GM04504 (cell line): Measurements from ENCODE around the gene MCTP2.

Experiments
- DNase-seq: peaks from one replicate; pipeline ENCODE4 v3.0.0-alpha.2; 2012; ENCODE audit warnings: low read depth

Gene MCTP2

DNA sequence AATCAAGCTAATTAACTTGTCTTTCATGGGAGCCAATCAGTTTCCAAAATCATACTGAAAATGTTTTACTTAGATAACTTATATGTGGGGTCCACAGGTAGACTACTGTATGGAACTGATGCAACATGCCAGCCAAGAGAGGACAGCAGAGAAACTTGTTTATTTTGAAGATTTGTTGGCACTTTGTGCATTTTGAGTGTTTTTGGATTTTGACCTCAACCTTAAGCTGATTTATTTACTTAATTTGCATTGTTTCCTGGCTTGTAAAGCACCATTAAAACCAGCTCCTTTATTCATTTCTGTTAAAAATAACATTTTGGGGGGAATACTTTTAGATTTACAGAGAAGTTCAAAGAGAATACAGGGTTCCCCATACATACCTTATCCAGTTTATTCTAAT is 166.6 kb downstream of the MCTP2 start:
- DNase-seq, result no peak

DNA sequence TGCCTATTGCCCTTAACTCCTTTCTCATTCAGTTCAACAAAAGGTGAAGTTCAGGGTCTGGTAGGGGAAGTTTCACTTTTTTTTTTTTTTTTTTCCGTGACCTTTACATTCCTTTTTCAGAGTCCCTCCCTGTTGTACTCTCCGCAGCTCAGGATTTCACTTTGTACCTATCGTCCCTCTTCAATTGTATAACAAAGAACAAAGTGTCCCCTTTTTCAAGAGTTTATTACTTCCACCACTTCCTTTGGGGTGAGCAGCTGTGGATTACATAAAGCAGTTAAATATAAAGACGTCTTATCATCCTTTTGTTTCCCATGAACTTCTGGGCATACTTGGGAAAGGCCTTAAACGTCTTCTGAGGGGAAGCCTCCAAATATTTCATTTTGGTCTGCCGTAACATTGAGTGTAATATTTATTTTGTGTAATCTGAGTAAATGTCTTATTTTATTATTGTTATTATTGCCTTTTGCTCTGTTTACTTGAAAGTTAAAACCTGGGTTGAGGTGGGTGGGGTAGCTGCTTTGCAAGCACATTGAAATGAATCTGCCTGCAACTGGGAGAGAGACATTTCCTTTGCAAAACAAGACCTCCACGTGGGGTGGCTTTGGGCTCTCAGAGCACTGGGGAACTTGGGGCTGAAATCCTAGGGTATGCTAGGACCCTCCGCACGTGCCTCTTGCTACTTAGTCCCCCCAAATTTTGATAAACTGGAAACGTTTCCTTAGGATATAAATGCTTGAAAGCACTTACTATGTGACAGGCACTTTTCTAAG is 169.4 kb downstream of the MCTP2 start:
- DNase-seq, result no peak

DNA sequence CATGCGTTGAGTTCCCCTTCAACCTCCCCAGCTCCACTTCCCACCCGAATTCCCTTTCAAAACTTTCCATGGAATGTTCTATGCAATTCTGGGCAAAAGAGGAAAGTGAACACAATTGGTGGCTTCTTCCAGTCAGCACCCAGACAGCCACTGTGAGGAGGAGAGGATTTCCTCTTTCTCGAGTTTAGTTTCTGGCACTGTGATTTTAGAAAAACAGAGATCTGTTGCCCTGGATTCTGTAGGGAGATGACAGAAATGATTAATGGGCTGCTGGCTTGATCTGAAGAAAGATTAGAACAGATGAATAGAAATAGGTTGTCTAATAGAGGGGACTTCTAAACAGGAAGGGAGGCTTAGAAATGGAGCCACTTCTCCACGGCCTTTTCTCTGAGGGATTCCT is 172.0 kb downstream of the MCTP2 start:
- no peak for DNase-seq

DNA sequence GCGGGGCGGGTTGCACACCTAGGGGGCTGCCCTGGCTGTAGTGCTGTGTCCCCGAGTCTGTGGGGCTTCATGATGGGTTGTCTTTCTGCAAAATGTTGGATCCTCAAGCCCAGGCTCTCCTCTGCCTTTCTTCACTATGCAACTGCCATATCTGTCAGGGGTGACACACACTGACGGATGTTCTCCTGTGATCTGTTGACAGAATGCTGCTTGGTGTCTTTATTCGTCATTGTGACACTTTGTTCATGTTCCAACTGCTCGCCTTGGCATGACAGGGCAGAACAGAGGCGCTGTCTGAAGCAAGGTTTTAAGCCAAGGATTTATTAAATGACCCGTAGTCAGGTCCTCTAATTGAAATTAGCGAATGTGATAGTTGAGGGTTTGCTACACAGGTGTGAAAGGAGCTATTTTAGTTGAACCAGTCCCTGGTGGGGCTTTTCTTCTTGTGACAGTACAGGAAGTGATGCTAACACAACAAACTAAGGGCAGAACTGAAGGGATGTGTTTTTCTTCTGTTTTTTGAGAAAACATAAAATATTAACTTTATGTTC is 173.4 kb downstream of the MCTP2 start:
- no peak for DNase-seq

DNA sequence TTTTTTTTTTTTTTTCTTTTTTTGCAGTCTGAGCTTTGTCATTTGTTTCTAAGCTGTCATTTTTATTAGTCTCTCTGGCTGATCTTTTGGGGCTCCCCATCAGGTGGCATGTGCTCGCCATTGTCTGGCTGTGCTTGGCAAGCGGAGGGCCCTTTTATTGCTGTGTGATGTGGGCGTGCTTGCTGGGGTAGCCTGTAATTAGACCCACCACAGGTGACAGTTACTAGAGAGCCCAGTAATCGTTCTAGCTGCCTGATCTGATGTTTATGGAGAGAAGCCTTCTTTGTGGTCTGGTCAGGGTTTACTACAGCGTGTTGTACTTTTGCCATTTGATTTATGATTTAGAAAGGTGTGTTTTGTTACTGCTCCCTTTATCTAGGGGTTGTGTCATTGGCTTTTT is 179.9 kb downstream of the MCTP2 start:
- DNase-seq, result no peak

DNA sequence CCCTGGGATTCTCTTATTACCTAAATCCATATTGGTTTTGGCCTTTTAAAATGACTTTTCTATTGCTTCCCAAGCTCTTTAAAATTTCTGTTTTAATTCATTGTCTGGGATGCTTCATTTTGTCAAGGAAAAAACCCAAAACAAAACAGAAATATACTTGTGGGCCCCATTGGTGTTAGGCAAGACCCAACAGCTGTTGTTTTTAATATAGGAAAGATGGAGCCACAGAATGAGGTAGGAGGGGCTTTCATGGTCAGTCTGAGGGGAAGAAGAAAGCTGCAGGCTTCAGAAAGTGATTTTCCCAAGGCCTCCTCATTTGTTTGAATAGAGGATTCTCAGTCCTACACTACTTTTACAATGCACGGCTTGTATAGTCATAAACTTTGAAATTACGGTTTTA is 180.5 kb downstream of the MCTP2 start:
- no peak for DNase-seq

DNA sequence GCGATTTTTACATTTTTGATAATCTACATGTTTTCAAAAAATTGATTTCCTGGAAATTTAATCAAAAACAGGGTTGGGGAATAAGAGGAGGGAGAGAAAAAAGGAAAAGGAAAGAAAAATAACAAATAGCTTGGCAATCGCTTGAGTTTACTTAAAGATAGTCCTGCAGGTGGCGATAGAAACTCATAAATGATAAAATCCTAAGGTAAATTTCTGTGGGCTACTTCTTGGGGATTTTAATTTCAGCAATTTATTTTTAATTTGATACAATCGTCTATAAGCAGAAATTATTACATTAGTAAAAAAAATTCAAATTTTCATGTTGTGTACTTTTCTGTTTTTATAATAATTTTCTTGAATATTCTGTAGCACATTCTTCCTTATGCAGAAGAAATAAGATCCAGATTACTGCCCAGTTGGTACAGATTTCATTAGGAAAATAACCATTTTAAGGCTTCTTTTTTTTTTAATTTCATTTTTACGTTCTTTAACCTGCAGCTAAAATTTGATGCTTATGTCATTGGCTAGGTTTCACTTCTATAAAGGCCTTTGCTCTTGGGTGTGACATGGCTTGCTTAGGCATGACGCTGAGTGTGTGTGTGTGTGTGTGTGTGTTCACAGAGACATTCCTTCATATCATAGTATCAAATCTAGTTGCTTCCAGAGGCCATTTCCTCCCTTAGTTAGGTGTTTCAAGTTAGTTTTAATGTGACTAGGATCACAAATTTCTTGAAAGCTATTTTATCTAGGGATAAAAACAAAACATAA is 181.8 kb downstream of the MCTP2 start:
- DNase-seq, result no peak

DNA sequence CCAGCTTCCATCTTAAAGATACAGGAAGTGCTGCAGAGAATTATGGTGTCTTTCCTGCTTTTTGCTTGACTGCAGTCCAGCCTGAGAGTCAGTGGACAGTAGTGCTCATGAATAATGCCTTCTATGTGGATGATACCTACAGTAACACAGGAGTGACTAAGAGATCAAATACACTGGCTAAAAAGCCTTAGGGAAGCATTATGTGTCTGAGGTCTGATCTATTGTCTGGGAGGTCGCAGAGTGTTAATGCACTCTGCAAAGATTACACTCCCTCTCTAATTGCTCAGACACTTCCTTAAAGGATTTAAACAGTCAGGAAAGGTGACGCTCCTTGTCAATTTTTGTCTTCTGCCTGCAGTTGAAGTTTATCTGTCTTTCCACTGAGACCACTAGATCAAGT is 183.6 kb downstream of the MCTP2 start:
- DNase-seq, result no peak

DNA sequence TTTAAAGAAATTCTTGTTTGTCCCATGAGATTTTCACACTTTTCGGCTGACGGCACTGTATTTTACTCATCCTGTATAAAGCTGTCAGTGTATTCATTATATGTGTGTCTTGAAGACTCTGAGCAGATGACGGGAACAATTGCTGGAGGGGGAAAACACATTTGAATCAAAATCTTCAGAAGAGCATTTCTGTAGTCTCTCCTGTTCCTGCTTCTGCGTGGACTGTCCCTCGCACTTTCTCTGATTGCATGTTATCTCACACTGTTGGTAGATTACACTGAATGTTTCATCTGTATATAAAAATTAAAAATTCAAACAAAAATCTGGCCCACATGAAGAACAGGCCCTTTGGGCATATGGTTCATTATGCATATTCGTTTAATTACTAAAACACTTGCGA is 184.9 kb downstream of the MCTP2 start:
- DNase-seq, result no peak

DNA sequence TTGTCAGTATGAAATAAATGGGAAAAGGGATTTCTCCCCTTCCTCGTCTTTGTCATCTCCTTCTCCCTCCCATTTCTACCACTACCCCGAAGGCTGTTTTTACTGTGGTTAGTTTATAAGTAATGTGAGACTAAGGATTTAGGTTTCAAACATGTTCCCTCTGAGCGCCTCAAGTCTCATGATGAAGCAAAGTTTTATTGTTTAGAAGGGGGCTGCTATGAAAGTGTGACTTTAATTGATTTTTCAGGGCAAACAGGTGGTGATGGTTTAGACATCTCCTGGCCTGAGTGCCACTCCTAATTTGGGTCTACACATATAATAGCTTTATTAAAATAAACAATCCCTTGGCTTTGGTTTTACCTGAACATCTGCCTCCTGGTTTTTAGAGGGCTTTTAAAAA is 185.5 kb downstream of the MCTP2 start:
- no peak for DNase-seq

DNA sequence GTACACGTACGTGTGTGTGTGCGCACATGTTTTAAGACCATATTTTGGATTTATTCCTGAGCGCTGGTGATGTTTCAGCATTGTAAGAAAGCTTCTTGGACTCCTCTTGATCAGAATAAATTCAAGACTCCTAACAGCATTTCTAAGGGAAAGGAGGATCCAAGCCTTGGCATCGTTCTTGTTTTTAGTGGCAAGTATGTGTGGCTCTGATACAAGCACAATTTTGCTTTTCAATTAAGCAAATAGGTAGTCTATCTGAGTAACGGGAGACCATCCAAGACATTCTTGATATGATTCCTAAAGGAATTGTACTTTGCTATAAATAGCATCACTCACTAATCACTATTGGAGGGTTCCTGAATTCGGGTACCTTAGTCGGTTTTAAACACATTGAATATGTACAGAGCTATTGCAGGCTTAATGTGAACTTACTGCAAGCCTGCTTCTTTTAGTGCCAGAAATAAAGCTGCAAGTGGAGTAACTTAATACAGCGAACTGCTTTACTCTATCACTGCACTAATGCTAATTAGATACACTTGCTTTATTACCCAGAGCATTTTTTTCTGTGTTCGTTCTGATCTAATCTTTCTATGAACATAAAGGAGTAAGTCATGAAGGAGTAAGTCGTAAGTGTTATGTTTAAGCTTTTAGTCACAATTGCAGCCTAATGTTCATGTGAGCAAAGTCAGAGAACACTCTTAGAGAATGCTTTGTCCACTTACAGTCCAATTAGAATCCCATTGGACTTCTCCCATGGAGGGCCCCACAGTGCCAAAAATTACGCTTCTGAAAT is 186.3 kb downstream of the MCTP2 start:
- DNase-seq, result no peak

DNA sequence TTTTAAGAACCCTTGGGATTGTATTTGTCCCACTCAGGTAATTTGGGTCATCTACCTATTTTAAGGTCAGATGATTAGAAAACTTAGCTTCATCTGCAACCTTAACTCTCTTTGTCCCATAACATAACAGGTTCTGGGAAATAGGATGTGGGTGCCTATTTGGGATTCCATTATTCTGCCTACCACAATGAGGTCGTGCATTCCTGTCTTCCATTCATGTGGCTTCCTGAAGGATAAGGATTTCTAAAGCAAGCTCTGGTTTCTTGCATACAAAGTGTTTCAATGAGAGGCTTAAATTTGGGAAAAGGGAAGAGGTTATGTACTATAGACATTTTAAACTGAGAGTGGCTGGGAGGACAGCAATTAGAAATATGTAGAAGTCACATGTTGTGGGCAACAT is 190.3 kb downstream of the MCTP2 start:
- DNase-seq, result no peak

DNA sequence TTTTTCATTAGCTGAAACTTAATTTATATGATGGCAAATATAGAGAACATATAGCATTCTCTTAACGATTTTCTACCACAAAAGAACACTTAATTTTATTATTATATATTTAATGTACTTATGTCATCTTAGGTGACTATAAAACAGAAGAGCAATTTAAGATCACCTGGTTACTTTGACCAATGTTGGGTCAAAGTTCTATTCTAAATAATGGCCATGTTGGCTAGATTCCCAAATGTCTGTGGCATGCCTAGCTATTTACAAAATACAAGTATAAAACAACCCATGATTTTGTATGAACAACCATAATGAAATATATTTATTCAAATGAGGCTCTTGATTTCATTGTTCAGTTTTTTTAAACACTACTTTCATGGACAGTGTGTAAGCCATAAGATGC is 200.9 kb downstream of the MCTP2 start:
- DNase-seq, result no peak

DNA sequence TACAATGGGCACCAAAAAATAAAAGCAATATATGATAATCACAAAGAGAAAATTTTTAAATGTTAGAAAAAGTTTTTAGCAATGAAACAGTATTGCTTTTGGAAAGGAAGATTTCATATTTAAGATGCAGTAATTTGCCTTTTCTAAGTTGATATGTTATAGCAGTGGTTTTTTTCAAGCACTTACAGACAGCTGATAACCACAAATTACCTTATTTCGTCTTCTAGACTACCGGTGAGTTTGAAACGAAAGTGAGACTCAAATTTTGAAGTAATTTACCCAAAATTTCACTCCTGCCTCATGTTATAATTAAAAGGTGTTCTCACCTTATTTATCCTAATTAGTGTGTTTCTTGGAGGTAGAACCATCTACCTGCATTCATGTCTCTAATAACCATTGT is 207.8 kb downstream of the MCTP2 start:
- no peak for DNase-seq

DNA sequence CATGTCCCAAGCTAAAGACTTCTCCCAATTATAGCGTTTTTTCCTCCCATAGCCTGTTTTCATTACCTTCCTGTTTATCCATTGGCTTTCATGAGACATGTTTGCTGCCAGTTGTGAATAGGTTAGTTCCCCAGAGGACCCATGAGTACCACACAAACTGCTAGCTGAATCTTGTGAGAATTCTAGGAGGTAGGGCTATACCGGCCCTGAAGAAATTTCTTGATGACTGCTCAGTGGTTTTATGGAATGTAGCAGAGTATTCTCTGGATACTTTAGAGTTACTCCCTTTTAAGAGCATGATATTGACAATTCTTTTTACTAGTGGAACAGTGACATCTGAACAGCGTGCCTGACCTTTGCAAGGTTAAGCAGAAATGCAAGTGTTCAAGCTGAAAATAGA is 210.4 kb downstream of the MCTP2 start:
- no peak for DNase-seq

DNA sequence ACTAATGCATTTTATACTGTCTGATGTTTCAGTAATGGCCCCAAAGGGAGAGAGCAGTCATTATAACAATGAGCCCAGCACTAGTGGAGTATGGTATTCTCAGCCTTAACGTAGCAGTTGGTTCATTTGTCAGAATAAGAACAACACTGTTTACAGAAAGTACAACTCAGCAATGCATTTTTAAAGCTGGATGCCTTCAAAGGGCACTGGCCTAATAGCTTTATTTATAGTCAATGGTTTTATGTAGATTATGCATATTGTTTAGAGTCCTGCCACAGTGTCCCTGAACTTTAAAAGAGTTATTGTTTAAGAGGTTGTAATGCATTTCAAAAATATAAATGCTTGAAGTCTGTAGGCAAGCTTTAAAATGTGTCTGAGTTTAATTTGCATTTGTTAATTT is 211.1 kb downstream of the MCTP2 start:
- DNase-seq, result no peak

DNA sequence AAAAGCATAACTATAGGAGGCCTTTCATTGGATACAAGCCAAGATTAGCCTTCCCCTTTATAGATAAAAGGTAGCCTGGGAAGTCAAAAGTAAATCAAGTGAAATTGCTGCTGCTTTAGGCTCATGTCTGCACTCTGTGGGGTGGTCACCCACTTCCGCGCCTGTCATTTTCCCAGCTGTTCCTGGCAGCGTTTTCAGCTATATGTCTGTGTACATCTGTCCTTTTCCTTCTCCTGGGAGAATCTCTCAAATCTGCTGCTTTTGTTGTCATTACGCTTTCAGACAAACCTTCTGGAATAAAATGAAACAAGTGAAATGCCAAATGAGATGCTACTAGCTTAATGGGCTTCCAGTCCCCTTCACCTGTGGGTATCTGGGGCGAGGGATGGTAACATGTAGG is 211.8 kb downstream of the MCTP2 start:
- no peak for DNase-seq

DNA sequence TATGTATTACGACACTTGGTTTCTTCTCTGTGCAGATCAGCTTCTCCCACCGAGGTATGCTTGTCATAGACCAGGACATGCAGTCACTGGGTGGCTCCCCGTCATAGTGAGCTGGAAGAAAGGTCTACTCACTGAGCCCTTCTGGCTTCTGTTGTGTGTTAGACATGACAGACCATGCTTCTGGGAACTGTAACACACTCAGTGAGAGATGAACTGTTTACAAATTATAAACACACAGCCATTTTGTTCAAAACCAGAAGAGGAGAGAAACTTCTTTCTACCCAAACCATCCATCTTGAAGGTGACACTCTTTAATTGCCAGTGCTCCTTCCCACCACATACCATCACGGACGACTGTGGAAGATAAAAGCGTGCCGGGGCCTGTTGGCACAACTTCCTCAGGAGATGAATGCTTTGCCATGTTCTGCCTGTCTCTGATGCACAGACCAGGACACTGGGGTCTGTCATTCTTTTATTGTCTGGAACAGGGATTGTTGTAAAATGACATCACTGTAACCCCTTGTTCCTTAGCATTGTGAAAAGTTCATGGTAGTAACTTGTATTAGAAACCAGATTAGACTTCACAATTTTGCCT is 214.3 kb downstream of the MCTP2 start:
- DNase-seq, result no peak

DNA sequence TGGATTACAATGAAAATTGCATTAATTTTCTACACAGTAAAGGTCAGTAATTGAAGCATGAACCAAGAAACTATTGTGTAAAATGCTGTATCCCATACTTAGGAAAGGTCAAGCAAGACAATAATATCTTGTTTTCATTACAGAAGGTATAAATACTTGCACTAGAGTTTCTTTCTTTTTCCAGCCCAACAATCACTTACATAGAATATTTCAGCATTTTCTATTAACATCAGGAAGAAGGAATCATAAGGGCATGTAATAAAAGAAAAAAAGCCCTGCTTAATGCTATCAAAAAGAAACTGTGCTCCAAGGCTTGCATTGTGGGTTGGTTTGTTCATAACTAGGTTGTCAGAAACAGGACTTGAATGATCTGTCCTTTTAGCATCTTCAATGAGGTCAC is 215.1 kb downstream of the MCTP2 start:
- DNase-seq, result no peak

DNA sequence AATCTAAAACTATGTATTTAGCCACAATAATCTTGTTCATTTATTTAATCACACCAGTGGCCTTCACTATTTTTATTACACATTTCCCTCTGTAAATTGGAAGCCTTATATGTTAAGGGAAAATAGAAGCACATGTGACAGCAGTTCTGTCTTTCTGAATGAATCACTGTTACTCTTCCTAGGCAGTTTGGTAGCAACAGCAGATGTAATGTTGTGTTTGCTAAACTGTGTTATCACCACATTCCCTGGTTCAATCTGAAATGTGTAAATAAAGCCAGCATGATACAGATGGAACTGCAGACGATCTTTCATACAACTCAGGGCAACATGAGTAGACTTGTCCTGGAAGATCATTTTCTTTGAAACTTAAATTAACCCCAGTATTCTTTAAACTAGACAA is 220.1 kb downstream of the MCTP2 start:
- no peak for DNase-seq

DNA sequence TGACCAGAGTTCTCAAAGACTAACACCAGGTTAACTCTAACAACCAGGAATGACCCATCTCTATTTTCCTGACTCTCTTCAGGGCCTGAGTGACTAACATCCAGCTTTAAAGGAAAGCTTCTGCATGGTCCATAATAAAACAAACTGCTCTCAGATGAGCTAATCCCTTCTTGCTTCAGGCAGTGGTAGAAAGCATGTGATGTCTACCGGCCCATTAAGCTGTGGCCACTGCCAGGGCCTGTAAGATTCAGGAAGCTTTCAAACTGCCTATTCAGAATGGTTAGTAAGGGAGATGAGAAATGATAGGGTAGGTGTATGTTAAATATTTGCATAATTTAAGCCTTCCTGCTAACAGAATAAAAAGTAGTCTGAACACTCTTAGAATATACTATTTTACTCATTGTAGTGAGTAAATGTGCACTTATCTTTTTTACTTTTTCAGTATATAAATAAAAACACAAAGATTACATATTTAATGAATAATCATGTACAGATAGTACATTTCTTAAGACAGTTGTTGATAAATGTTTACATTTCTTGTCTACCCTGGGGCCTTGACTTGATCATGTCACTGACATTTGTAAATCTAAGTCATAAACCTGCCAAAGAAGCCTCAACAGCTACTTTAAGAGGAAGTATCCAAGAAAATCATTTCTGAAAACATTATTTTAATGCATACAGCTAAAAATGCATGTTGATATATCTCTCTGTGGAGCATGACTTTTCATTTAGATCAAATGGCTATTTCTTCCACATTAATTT is 222.0 kb downstream of the MCTP2 start:
- DNase-seq, result no peak

DNA sequence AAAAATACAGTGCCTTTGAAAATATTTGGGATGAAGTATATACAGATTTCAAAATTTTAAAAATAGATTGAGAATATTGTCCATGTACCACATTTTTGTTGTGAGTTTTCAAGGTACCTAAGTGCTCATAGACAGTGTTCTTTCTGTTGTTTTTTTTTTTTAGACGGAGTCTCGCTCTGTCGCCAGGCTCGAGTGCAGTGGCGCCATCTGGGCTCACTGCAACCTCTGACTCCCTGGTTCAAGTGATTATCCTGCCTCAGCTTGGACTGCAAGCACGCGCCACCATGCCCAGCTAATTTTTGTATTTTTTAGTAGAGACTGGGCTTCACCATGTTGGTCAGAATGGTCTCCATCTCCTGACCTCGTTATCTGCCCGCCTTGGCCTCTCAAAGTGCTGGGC is 223.9 kb downstream of the MCTP2 start:
- no peak for DNase-seq
